Stimulated activated CD4-positive, alpha-beta T cell treated with anti-CD3 and anti-CD28 coated beads, Interleukin-4, amount 100 ng/mL, for 4 hours (primary cell): ENCODE data around the gene CCDC107.
"Not testable (repeated sequence)": the region's sequence is repeated elsewhere in the genome, so short reads cannot be mapped to it uniquely, and the experiment has no call there.

ENCODE experiments used
- DNase-seq, 2 experiments: peaks; one replicate each; pipeline ENCODE4 v3.0.0-alpha.2; 2020

The CCDC107 gene

GRCh38 chr9:35639225-35639624 lies 18.9 kb upstream of the CCDC107 start:
- DNase-seq, result not testable (repeated sequence)

GRCh38 chr9:35639631-35640030 lies 18.5 kb upstream of the CCDC107 start:
- DNase-seq, result no peak

DNA sequence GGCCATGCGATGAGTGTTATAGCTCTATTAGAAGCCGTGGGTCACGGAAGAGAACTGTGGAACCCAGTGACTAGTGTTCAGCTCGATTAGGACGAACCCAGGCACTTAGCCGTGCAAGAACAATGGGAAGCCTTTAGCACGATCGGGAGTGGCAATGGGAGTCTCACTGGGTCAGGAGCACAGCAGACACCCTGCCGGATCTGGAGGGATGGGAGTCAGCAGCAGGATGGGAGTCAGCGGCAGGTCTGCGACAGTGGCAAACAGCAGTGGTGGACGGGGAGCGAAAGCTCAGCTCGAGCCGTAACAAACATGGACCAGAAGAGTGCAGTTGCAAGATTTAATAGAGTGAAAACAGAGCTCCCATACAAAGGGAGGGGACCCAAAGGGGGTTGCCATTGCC lies 17.7 kb upstream of the CCDC107 start:
- not testable (repeated sequence) for DNase-seq

DNA sequence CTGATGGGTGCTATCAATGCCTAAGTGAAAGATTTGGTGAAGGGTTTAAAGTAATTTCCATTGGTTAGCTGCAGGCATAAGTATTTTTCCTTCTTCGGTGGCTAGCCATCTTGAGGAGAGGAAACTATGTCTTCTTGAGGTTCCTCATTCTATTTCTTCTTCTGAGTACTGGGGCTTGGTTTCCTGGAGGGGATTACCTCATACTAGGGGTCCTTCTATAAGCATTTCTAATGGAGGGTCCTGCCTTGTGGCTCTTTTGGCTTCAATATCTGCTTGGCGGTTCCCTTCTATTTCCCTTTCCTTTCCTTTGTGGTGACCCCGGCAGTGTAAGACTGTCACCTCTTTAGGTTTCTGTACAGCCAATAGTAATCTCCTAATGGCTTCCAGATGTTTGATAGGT lies 16.6 kb upstream of the CCDC107 start:
- not testable (repeated sequence) for DNase-seq

DNA sequence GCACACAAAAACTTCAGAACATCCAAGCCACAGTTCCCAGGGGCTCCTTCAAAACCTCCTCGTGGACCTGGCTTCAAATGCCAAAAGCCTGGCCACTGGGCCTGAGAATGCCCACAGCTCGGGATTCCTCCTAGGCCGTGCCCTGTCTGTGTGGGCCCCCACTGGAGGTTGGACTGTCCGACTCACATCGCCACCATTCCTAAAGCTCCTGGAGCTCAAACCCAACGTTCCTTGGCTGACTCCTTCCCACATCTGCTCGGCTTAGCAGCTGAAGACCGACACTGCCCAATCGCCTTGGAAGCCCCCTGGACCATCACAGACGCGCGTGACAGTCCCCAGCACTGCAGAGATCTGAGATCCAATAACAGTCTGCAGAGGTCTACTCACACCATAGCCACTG lies 15.0 kb upstream of the CCDC107 start:
- DNase-seq, result no peak

- not testable (repeated sequence) for DNase-seq
Measured at GRCh38 chr9:35645736-35646135, 12.4 kb upstream of the CCDC107 start.

GRCh38 chr9:35646153-35646532 lies 11.9 kb upstream of the CCDC107 start:
- no peak for DNase-seq

DNA sequence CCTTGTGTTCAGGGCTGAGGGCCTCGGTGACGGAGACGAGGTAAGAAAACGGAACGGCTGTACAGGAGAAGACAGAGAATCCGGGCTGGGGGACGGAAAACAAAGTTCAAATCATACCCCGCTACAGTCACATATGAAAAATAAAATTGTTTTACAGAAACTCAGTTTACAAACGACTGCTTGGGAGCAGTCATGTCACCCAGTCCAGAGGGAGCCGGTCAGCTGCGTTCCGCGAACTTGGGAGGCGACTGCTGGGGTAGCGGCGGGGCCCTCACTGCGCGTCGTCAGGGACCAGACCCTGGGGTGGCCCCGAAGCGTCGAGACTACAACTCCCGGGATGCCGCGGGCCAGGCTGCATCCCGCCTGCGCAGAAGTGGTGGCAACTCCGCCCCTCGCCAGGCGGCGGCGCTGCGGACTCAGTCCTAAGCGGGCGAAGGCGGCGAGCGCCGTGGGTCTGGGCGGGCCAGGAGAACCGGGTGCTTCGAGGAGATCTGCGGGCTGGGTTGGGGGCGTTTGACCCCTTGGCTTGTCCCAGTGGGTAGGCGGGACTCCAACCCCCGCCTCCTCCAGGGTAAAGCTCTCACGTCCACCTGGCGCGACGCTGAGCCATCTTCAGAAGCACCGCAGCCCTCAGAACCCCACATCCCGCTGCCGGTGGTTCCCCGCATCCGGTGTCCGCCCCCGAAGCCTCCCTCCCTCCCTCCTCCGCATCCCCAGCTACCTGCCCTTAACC lies 11.4 kb upstream of the CCDC107 start:
- peak; percentile 87 to 91 for DNase-seq

GRCh38 chr9:35649431-35650340 lies 8.4 kb upstream of the CCDC107 start:
- DNase-seq, result peak; percentile 44

- peak in 1 of 2 experiments; percentile 20 for DNase-seq
Measured at GRCh38 chr9:35650341-35651158, 7.5 kb upstream of the CCDC107 start, which contains the start of gene SIT1. SIT1 (minus strand) TSS chr9:35650931; CDS start chr9:35650853, 78 bp downstream.

- no peak for DNase-seq
Measured at GRCh38 chr9:35651956-35652828, 5.9 kb upstream of the CCDC107 start.

- no peak for DNase-seq
Measured at GRCh38 chr9:35652829-35653209, 5.3 kb upstream of the CCDC107 start.

DNA sequence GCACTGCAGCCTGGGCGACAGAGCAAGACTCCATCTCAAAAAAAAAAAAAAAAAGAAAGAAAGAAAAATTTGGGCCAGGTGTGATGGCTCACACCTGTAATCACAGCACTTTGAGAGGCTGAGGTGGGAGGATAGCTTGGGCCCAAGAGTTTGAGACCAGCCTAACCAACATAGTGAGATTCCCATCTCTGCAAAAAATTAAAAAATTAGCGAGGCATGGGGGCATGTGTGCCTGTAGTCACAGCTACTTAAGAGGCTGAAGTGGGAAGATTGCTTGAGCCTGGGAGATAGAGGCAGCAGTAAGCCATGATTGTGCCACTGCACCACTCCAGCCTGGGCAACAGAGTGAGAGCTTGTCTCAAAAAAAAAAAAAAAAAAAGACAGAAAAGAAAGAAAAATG lies 4.5 kb upstream of the CCDC107 start:
- no peak for DNase-seq

DNA sequence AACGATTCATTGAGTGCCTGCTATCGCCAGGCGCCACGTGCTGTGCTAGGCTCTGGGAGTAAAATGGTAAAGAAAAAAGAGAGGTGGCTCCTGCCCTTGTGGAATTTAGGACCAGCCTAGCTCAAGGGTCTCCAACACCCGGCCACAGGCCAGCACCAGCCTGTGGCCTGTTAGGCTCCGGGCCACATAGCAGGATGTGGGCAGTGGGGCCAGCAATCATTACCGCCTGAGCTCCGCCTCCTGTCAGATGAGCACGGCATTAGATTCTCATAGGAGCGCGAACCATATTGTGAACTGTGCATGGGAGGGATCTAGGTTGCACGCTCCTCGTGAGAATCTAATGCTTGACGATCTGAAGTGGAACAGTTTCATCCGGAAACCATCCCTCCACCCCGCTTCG lies 1.7 kb upstream of the CCDC107 start:
- DNase-seq, result no peak

- no peak for DNase-seq
Measured at GRCh38 chr9:35656831-35657545, 1.1 kb upstream of the CCDC107 start.

- DNase-seq, result peak; percentile 92 to 97
Measured at GRCh38 chr9:35657546-35658136, 451 bp upstream of the CCDC107 start, which contains the start of gene RMRP. RMRP (minus strand) TSS chr9:35658019.

- no peak for DNase-seq
Measured at GRCh38 chr9:35658968-35659220, 802 bp downstream of the CCDC107 start.

DNA sequence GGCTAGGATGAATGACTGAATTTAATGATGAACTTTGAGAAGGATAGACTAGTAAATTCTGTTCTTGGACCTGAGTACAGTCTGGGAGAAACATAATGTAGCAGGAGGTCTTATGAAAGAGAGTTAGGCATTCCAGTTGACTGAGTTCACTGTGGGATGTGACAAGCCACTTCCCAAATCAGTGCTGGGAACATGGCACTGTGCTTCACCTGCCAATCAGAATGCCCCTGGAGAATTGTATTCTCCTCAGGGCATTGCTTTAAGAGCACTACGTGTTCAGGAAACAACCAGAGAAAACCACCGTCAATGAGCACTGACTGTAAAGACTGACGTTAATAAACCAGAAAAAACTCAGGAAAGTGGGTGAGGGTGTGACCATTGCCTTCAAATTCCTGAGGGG lies 1.2 kb downstream of the CCDC107 start:
- no peak for DNase-seq

DNA sequence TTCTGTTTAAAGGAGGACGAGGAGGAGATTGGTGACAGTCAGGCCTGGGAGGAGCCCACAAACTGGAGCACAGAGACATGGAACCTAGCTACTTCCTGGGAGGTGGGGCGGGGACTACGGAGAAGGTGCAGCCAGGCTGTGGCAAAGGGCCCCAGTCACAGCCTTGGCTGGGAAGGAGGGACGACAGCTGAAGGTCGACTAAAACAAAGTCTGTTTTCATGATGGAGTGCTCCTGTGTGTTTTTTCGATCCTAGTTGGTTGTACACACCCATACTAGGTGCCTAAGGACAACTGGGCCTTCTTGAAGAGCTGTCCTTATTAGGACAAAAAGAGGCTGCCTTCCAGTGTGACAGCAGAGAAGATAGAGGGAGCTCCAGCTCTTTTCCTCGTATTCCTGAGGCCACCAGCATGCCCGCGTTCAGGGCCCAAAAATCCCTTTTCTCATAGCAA lies 2.9 kb downstream of the CCDC107 start:
- no peak for DNase-seq

GRCh38 chr9:35661756-35662350 lies 3.8 kb downstream of the CCDC107 start:
- DNase-seq, result no peak

DNA sequence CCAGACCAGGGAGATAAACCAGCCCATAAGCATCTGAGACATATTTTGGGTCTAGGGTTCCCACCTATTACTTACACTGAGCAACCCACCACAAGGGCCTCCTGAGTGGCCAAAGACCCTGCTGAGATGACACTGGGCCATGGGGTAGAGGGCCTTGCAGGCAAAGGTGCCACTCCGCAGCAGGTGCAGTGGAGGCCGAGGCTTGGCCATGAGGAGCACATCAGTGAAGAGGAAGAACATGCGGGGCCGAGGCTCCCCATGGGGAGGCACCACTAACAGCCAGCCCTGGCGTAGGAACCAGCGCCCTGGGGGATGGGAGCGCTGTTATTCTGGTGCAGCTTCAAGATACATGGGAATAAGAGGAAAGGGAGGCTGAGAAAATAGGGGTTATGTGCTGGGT lies 4.3 kb downstream of the CCDC107 start:
- no peak for DNase-seq
